Endothelial cell of umbilical vein (primary cell): Measurements from ENCODE around the gene TMEM87A.

Experiments used
- CTCF ChIP-seq, 2 donors: IDR thresholded peaks; 1 replicate in 1 of 2; 2 replicates in 1 of 2; pipeline ENCODE4 v1.5.1; 2011; ENCODE audit warnings: low read length in 2 of 2, mild to moderate bottlenecking in 2 of 2, moderate library complexity in 2 of 2, control low read depth in 1 of 2, inconsistent platforms in 1 of 2, low read depth in 1 of 2; ENCODE audit not compliant: insufficient read depth in 1 of 2; ENCODE audit errors: extremely low read depth in 1 of 2
- FOS ChIP-seq: IDR thresholded peaks from 2 replicates; pipeline ENCODE4 v1.6.1; 2011; ENCODE audit warnings: mild to moderate bottlenecking, low read length, moderate library complexity, borderline replicate concordance; ENCODE audit not compliant: insufficient read depth
- MAX ChIP-seq: IDR thresholded peaks from 2 replicates; pipeline ENCODE4 v1.6.1; 2011; ENCODE audit not compliant: insufficient read depth, insufficient read length
- POLR2A ChIP-seq: IDR thresholded peaks from 2 replicates; pipeline ENCODE4 v1.6.1; 2012; ENCODE audit warnings: low read depth, mild to moderate bottlenecking, control low read depth, low read length
- POLR2AphosphoS5 ChIP-seq: IDR thresholded peaks from 2 replicates; pipeline ENCODE4 v1.6.1; 2012; ENCODE audit warnings: low read depth, mild to moderate bottlenecking, control low read depth, low read length, moderate library complexity; ENCODE audit not compliant: insufficient read depth

GRCh38 chr15:42285034-42285433, 11.8 kb upstream of the TMEM87A start:
- no peak for TF ChIP-seq POLR2AphosphoS5
- TF ChIP-seq CTCF (IDR thresholded peaks at IDR 0.05; ENCODE audit: extremely low read depth in 1 of 2, insufficient read depth in 1 of 2, low read depth in 1 of 2, low read length in 2 of 2) = no peak
- TF ChIP-seq POLR2A = no peak
- no peak for TF ChIP-seq FOS
- TF ChIP-seq MAX = no peak
